Activated CD4-positive, alpha-beta T cell treated with anti-CD3 and anti-CD28 coated beads, Interleukin-2, amount 10 ng/mL, durations not matched to agents 24 days and 14 days (primary cell): Measurements from ENCODE around the gene B4GALNT3. TPM values are rescaled to one million over a fixed set of nuclear protein-coding genes. Genes with fewer than 3 reads are reported as not detected.

Experiments
- DNase-seq: peaks from one replicate; pipeline ENCODE4 v3.0.0; 2022
- H3K27ac Mint-ChIP-seq: one replicate; pipeline ENCODE4 v1.8.0; 2022; ENCODE audit warnings: mild to moderate bottlenecking, mixed read lengths
- H3K27me3 Mint-ChIP-seq: one replicate; pipeline ENCODE4 v1.8.0; 2022; ENCODE audit warnings: mixed read lengths
- H3K36me3 Mint-ChIP-seq: one replicate; pipeline ENCODE4 v1.8.0; 2022; ENCODE audit warnings: low read depth, mild to moderate bottlenecking, mixed read lengths
- H3K4me1 Mint-ChIP-seq: one replicate; pipeline ENCODE4 v1.8.0; 2021; ENCODE audit warnings: mixed read lengths
- H3K4me3 Mint-ChIP-seq: one replicate; pipeline ENCODE4 v1.8.0; 2022; ENCODE audit warnings: mild to moderate bottlenecking, moderate library complexity, mixed read lengths
- H3K9me3 Mint-ChIP-seq: one replicate; pipeline ENCODE4 v1.8.0; 2021; ENCODE audit warnings: mixed read lengths
- intact Hi-C: fragments of 100-400 bp; cut with micrococcal nuclease; formaldehyde crosslinking; loops from one replicate; pipeline ENCODE4 v1.15.1; 2023
- total RNA-seq: library from RNA; stranded (reverse); gene quantifications from 2 replicates; pipeline ENCODE4 v1.2.3, GENCODE V29; 2022

B4GALNT3 gene
- total RNA-seq, 1 donor from 2014 or later, result 6.6 TPM

- Mint-ChIP-seq H3K4me3 (no peak overlapping the region), H3K4me1 (peaks cover 2% of the 10 kb centered on the region), H3K36me3 (no peaks in the 10 kb centered on the region), H3K9me3 (no peaks in the 10 kb centered on the region), H3K27me3 (peaks cover 2% of the 10 kb centered on the region), H3K27ac (no peak overlapping the region)
- DNase-seq, result no peak
- intact Hi-C loops, result no loop called here
These were observed 71.1 kb downstream of the B4GALNT3 start for GRCh38 chr12:530821-531220.

GRCh38 chr12:531951-532585 lies 72.3 kb downstream of the B4GALNT3 start:
- H3K27ac Mint-ChIP-seq, result no peak overlapping the region
- peaks cover 4% of the 10 kb centered on the region for H3K27me3 Mint-ChIP-seq
- no peak for DNase-seq
- intact Hi-C loops, result no loop called here
- no peaks in the 10 kb centered on the region for H3K9me3 Mint-ChIP-seq
- peaks cover 2% of the 10 kb centered on the region for H3K4me1 Mint-ChIP-seq
- H3K4me3 Mint-ChIP-seq, result no peak overlapping the region
- no peaks in the 10 kb centered on the region for H3K36me3 Mint-ChIP-seq

GRCh38 chr12:532908-533565 lies 73.3 kb downstream of the B4GALNT3 start:
- intact Hi-C loops, result no loop called here
- H3K36me3 Mint-ChIP-seq, result no peaks in the 10 kb centered on the region
- H3K4me1 Mint-ChIP-seq, result peaks cover 2% of the 10 kb centered on the region
- H3K27me3 Mint-ChIP-seq, result peaks cover 4% of the 10 kb centered on the region
- H3K27ac Mint-ChIP-seq, result no peak overlapping the region
- H3K4me3 Mint-ChIP-seq, result no peak overlapping the region
- no peak for DNase-seq
- H3K9me3 Mint-ChIP-seq, result no peaks in the 10 kb centered on the region

GRCh38 chr12:533718-534117 lies 74.0 kb downstream of the B4GALNT3 start:
- DNase-seq, result no peak
- intact Hi-C loops, result no loop called here
- Mint-ChIP-seq H3K27ac (no peak overlapping the region), H3K36me3 (no peaks in the 10 kb centered on the region), H3K27me3 (peaks cover 4% of the 10 kb centered on the region), H3K4me1 (peaks cover 3% of the 10 kb centered on the region), H3K9me3 (no peaks in the 10 kb centered on the region), H3K4me3 (no peak overlapping the region)

- Mint-ChIP-seq H3K36me3 (no peaks in the 10 kb centered on the region), H3K9me3 (no peaks in the 10 kb centered on the region), H3K4me1 (peaks cover 8% of the 10 kb centered on the region), H3K27me3 (peaks cover 4% of the 10 kb centered on the region), H3K27ac (no peak overlapping the region), H3K4me3 (no peak overlapping the region)
- intact Hi-C loops, result no loop called here
- DNase-seq, result no peak
These were observed 74.5 kb downstream of the B4GALNT3 start for GRCh38 chr12:534216-534615.

- no peak overlapping the region for H3K27ac Mint-ChIP-seq
- H3K4me1 Mint-ChIP-seq, result peaks cover 16% of the 10 kb centered on the region
- no peaks in the 10 kb centered on the region for H3K9me3 Mint-ChIP-seq
- H3K27me3 Mint-ChIP-seq, result peaks cover 4% of the 10 kb centered on the region
- intact Hi-C loops, result no loop called here
- H3K4me3 Mint-ChIP-seq, result no peak overlapping the region
- no peak for DNase-seq
- H3K36me3 Mint-ChIP-seq, result no peaks in the 10 kb centered on the region
These were observed 75.7 kb downstream of the B4GALNT3 start for GRCh38 chr12:535396-535795.

- Mint-ChIP-seq H3K9me3 (no peaks in the 10 kb centered on the region), H3K36me3 (no peaks in the 10 kb centered on the region), H3K4me1 (peaks cover 17% of the 10 kb centered on the region), H3K27me3 (peaks cover 4% of the 10 kb centered on the region), H3K4me3 (no peak overlapping the region), H3K27ac (no peak overlapping the region)
- intact Hi-C loops, result no loop called here
- DNase-seq, result no peak
These were observed 77.1 kb downstream of the B4GALNT3 start for GRCh38 chr12:536751-537245.

- Mint-ChIP-seq H3K27ac (no peak overlapping the region), H3K27me3 (peaks cover 4% of the 10 kb centered on the region), H3K36me3 (no peaks in the 10 kb centered on the region), H3K4me3 (no peak overlapping the region), H3K4me1 (peaks cover 17% of the 10 kb centered on the region), H3K9me3 (no peaks in the 10 kb centered on the region)
- intact Hi-C loops, result no loop called here
- DNase-seq, result no peak
These were observed 78.0 kb downstream of the B4GALNT3 start for GRCh38 chr12:537772-538171.

- intact Hi-C loops, result no loop called here
- Mint-ChIP-seq H3K4me3 (peak overlapping the region; percentile 48), H3K27me3 (peaks cover 4% of the 10 kb centered on the region), H3K9me3 (no peaks in the 10 kb centered on the region), H3K36me3 (no peaks in the 10 kb centered on the region), H3K27ac (peak overlapping the region; percentile 78), H3K4me1 (peaks cover 15% of the 10 kb centered on the region)
- peak; percentile 85 for DNase-seq
These were observed 79.2 kb downstream of the B4GALNT3 start for GRCh38 chr12:538731-539539.

- peaks cover 9% of the 10 kb centered on the region for H3K27me3 Mint-ChIP-seq
- no peaks in the 10 kb centered on the region for H3K9me3 Mint-ChIP-seq
- no peaks in the 10 kb centered on the region for H3K36me3 Mint-ChIP-seq
- no peak overlapping the region for H3K4me3 Mint-ChIP-seq
- intact Hi-C loops, result no loop called here
- DNase-seq, result no peak
- peaks cover 15% of the 10 kb centered on the region for H3K4me1 Mint-ChIP-seq
- H3K27ac Mint-ChIP-seq, result no peak overlapping the region
These were observed 80.0 kb downstream of the B4GALNT3 start for GRCh38 chr12:539540-540310.

GRCh38 chr12:541676-542324 lies 82.1 kb downstream of the B4GALNT3 start:
- H3K27me3 Mint-ChIP-seq, result peaks cover 10% of the 10 kb centered on the region
- no peak overlapping the region for H3K27ac Mint-ChIP-seq
- intact Hi-C loops, result no loop called here
- H3K4me1 Mint-ChIP-seq, result peaks cover 21% of the 10 kb centered on the region
- no peak overlapping the region for H3K4me3 Mint-ChIP-seq
- H3K9me3 Mint-ChIP-seq, result no peaks in the 10 kb centered on the region
- no peak for DNase-seq
- no peaks in the 10 kb centered on the region for H3K36me3 Mint-ChIP-seq

GRCh38 chr12:542395-543113 lies 82.8 kb downstream of the B4GALNT3 start:
- no peak for DNase-seq
- Mint-ChIP-seq H3K27me3 (peaks cover 10% of the 10 kb centered on the region), H3K36me3 (no peaks in the 10 kb centered on the region), H3K4me1 (peaks cover 25% of the 10 kb centered on the region), H3K4me3 (no peak overlapping the region), H3K27ac (no peak overlapping the region), H3K9me3 (no peaks in the 10 kb centered on the region)
- intact Hi-C loops, result no loop called here

GRCh38 chr12:543114-543451 lies 83.3 kb downstream of the B4GALNT3 start:
- DNase-seq, result no peak
- no peaks in the 10 kb centered on the region for H3K9me3 Mint-ChIP-seq
- no peak overlapping the region for H3K27ac Mint-ChIP-seq
- H3K4me3 Mint-ChIP-seq, result no peak overlapping the region
- H3K4me1 Mint-ChIP-seq, result peaks cover 26% of the 10 kb centered on the region
- peaks cover 12% of the 10 kb centered on the region for H3K27me3 Mint-ChIP-seq
- H3K36me3 Mint-ChIP-seq, result no peaks in the 10 kb centered on the region
- intact Hi-C loops, result no loop called here
